HCT116 (cell line): ENCODE results near the gene C1orf21. TPM values are rescaled to one million over a fixed set of nuclear protein-coding genes. Genes with fewer than 3 reads are reported as not detected.

Experiments used
- ATAC-seq: fragments of 200-7000 bp; cut with Tn5 transposase; 2 replicates; pipeline ENCODE4 v1.9.1; 2020; ENCODE audit warnings: mild to moderate bottlenecking, moderate library complexity
- BruUV-seq: library from RNA; stranded (reverse); fragments of 400-500 nt; replicated peaks from 2 replicates; lab custom pipeline; 2021; lab: Mats Ljungman, UMichigan
- CTCF ChIA-PET: fragments of 300-600 bp; sonication (Branson Sonifier 250); formaldehyde crosslinking; loops from one replicate; lab custom pipeline; 2021; ENCODE audit warnings: antibody characterized with exemption; lab: Charles Lee
- POLR2A ChIA-PET: fragments of 300-600, 350-600 bp; sonication (Branson Sonifier 250); formaldehyde crosslinking; loops from one replicate; lab custom pipeline; 2021; ENCODE audit warnings: antibody characterized with exemption; lab: Charles Lee
- RAD21 ChIA-PET, 2 experiments: fragments of 300-600 bp; sonication (Branson Sonifier 250); formaldehyde crosslinking; loops; one replicate each; lab custom pipeline; 2023; ENCODE audit warnings: low total read pairs in 2 of 2; ENCODE audit not compliant: uncharacterized antibody in 2 of 2, unreplicated experiment in 2 of 2, low non-redundant PET in 1 of 2; lab: Charles Lee
- DNase-seq: peaks from one replicate; pipeline ENCODE4 v3.0.0-alpha.2; 2010; ENCODE audit warnings: low read depth, low spot score
- H2AFZ ChIP-seq: fragments of 200-600 bp; shearing (Covaris generic), sonication (generic); 2 replicates; pipeline ENCODE4 v1.6.1; 2017; ENCODE audit warnings: low read depth, mixed run types, mixed read lengths, antibody characterized with exemption, low read length; ENCODE audit not compliant: poor library complexity, severe bottlenecking
- H3K27ac ChIP-seq: 2 replicates; pipeline ENCODE4 v1.5.1; 2012; ENCODE audit warnings: low read depth, low read length
- H3K27me3 ChIP-seq: fragments of 200-600 bp; sonication (generic); 2 replicates; pipeline ENCODE4 v1.6.1; 2016; ENCODE audit warnings: mixed run types, low read length, mixed read lengths; ENCODE audit not compliant: insufficient read depth
- H3K36me3 ChIP-seq, 2 experiments: fragments of 200-500 bp in 1 of 2; fragments of 200-600 bp in 1 of 2; sonication (Bioruptor generic) in 1 of 2; sonication (generic) in 1 of 2; 2 replicates each; pipeline versions ENCODE4 v1.5.1 to v1.6.1; 2014 to 2016; ENCODE audit warnings: low read length in 2 of 2, inconsistent platforms in 1 of 2, mixed read lengths in 1 of 2, mixed run types in 1 of 2; ENCODE audit not compliant: insufficient read depth in 2 of 2, control insufficient read depth in 1 of 2
- H3K4me1 ChIP-seq, 2 experiments: fragments of 200-600 bp in 1 of 2; sonication (generic) in 1 of 2; 2 replicates each; pipeline versions ENCODE4 v1.5.1 to v1.6.1; 2012 to 2017; ENCODE audit warnings: low read length in 2 of 2, inconsistent platforms in 1 of 2, mild to moderate bottlenecking in 1 of 2, mixed read lengths in 1 of 2, mixed run types in 1 of 2, moderate library complexity in 1 of 2; ENCODE audit not compliant: insufficient read depth in 2 of 2, control insufficient read depth in 1 of 2
- H3K4me2 ChIP-seq: fragments of 200-600 bp; sonication (generic); 2 replicates; pipeline ENCODE4 v1.6.1; 2017; ENCODE audit warnings: mixed run types, low read length, mixed read lengths
- H3K4me3 ChIP-seq, 2 experiments: fragments of 200-600 bp in 1 of 2; sonication (generic) in 1 of 2; replicated peaks in 1 of 2; 2 replicates each; pipeline ENCODE4 v1.5.1; 2011 to 2016; ENCODE audit warnings: low read length in 2 of 2, control low read depth in 1 of 2, low read depth in 1 of 2, mild to moderate bottlenecking in 1 of 2, mixed read lengths in 1 of 2, mixed run types in 1 of 2
- H3K79me2 ChIP-seq: fragments of 200-600 bp; sonication (generic); 2 replicates; pipeline ENCODE4 v1.6.1; 2017; ENCODE audit warnings: mild to moderate bottlenecking, mixed run types, low read length, moderate library complexity, mixed read lengths; ENCODE audit not compliant: insufficient read depth
- H3K9ac ChIP-seq: fragments of 200-600 bp; sonication (generic); 2 replicates; pipeline ENCODE4 v1.6.1; 2016; ENCODE audit warnings: low read length, mixed read lengths
- H3K9me2 ChIP-seq: fragments of 200-600 bp; sonication (generic), shearing (Covaris generic); 2 replicates; pipeline ENCODE4 v1.6.1; 2017; ENCODE audit warnings: mixed run types, mild to moderate bottlenecking, moderate library complexity; ENCODE audit not compliant: insufficient read depth
- H3K9me3 ChIP-seq, 2 experiments: fragments of 200-500 bp in 1 of 2; fragments of 200-600 bp in 1 of 2; sonication (Bioruptor generic) in 1 of 2; sonication (generic) in 1 of 2; 2 replicates each; pipeline ENCODE4 v1.6.1; 2014 to 2017; ENCODE audit warnings: low read length in 2 of 2, mixed read lengths in 2 of 2, inconsistent platforms in 1 of 2, low read depth in 1 of 2, mild to moderate bottlenecking in 1 of 2, mixed run types in 1 of 2, moderate library complexity in 1 of 2; ENCODE audit not compliant: control insufficient read depth in 1 of 2, insufficient read depth in 1 of 2
- H4K20me1 ChIP-seq: fragments of 200-600 bp; sonication (generic), shearing (Covaris generic); 2 replicates; pipeline ENCODE4 v1.6.1; 2017; ENCODE audit warnings: mixed run types, mild to moderate bottlenecking, moderate library complexity; ENCODE audit not compliant: insufficient read depth
- CEBPB ChIP-seq: IDR thresholded peaks from 2 replicates; pipeline ENCODE4 v1.6.1; 2012; ENCODE audit warnings: low read depth
- ELF1 ChIP-seq: IDR thresholded peaks from 2 replicates; pipeline ENCODE4 v1.6.1; 2012; ENCODE audit warnings: low read depth, borderline replicate concordance
- EZH2 ChIP-seq: fragments of 200-600 bp; sonication (generic); IDR thresholded peaks from 2 replicates; pipeline ENCODE4 v1.6.1; 2017; ENCODE audit warnings: antibody characterized with exemption, mixed run types
- EZH2phosphoT487 ChIP-seq: fragments of 200-600 bp; IDR thresholded peaks from 2 replicates; pipeline ENCODE4 v1.6.1; 2018; ENCODE audit warnings: antibody characterized with exemption, borderline replicate concordance
- JUND ChIP-seq: IDR thresholded peaks from 2 replicates; pipeline ENCODE4 v1.6.1; 2012
- MAX ChIP-seq: IDR thresholded peaks from 2 replicates; pipeline ENCODE4 v1.6.1; 2012
- POLR2AphosphoS5 ChIP-seq: IDR thresholded peaks from 2 replicates; pipeline ENCODE4 v1.6.1; 2011; ENCODE audit warnings: mild to moderate bottlenecking, low read depth, low read length, moderate library complexity
- REST ChIP-seq: IDR thresholded peaks from 2 replicates; pipeline ENCODE4 v1.6.1; 2012; ENCODE audit warnings: low read depth
- TCF7L2 ChIP-seq: IDR thresholded peaks from 2 replicates; pipeline ENCODE4 v1.7.0; 2011; ENCODE audit warnings: borderline replicate concordance, inconsistent platforms; ENCODE audit not compliant: insufficient read depth, insufficient read length; ENCODE audit errors: extremely low read depth
- ZBTB33 ChIP-seq: IDR thresholded peaks from 2 replicates; pipeline ENCODE4 v1.6.1; 2011; ENCODE audit warnings: mild to moderate bottlenecking, low read length, moderate library complexity; ENCODE audit not compliant: insufficient replicate concordance; ENCODE audit errors: extremely low read depth
- ZFX ChIP-seq: fragments of 450-650 bp; IDR thresholded peaks from 2 replicates; pipeline ENCODE4 v1.6.1; 2017
- ZNF274 ChIP-seq: fragments of 200-500 bp; sonication (Bioruptor generic); IDR thresholded peaks from 2 replicates; pipeline ENCODE4 v1.6.1; 2014; ENCODE audit warnings: mild to moderate bottlenecking, low read depth, low read length, inconsistent platforms
- intact Hi-C: fragments of 100-400 bp; cut with micrococcal nuclease; formaldehyde crosslinking; loops from 2 replicates; pipeline ENCODE4 v1.10.0; 2022
- total RNA-seq: library from RNA; stranded (reverse); gene quantifications from one replicate; pipeline ENCODE4 v1.2.1, GENCODE V29; 2021; ENCODE audit not compliant: unreplicated experiment

The C1orf21 gene
- total RNA-seq, 1 experiment from 2014 or later, result 8.9 TPM

GRCh38 chr1:184404727-184405027, 17.8 kb downstream of the C1orf21 start:
- ChIA-PET POLR2A (no interaction called here), CTCF (no interaction called here), RAD21 (no interaction called here)
- TF ChIP-seq ZBTB33 (no peak), EZH2 (no peak), ZNF274 (no peak), TCF7L2 (no peak), MAX (no peak), ZFX (no peak), JUND (no peak), EZH2phosphoT487 (no peak), ELF1 (no peak), CEBPB (no peak), POLR2AphosphoS5 (no peak), REST (no peak)
- ATAC-seq (no peak), DNase-seq (no peak)
- H3K27ac ChIP-seq, result no peak overlapping the region
- H3K36me3 ChIP-seq, result no peaks in the 10 kb centered on the region
- no peak overlapping the region for H3K4me2 ChIP-seq
- no peak overlapping the region for H3K4me3 ChIP-seq
- no peaks in the 10 kb centered on the region for H4K20me1 ChIP-seq
- no peaks in the 10 kb centered on the region for H3K9me3 ChIP-seq
- no peaks in the 10 kb centered on the region for H3K9me2 ChIP-seq
- intact Hi-C loops, result no loop called here
- no peak overlapping the region for H3K9ac ChIP-seq
- no TSS peak for BruUV-seq
- H3K4me1 ChIP-seq, result no peaks in the 10 kb centered on the region
- H3K79me2 ChIP-seq, result no peaks in the 10 kb centered on the region
- H3K27me3 ChIP-seq, result no peaks in the 10 kb centered on the region
- H2AFZ ChIP-seq, result no peak overlapping the region
